Erythroblast (primary cell): ENCODE results near the gene DAZAP1.

ENCODE experiments used
- GATA1 ChIP-seq: IDR thresholded peaks from 2 replicates; pipeline ENCODE4 v1.6.1; 2011; ENCODE audit warnings: low read depth, mild to moderate bottlenecking, control low read depth, low read length, moderate library complexity
- POLR2A ChIP-seq: IDR thresholded peaks from 2 replicates; pipeline ENCODE4 v1.6.1; 2011; ENCODE audit warnings: mild to moderate bottlenecking, low read length

DNA sequence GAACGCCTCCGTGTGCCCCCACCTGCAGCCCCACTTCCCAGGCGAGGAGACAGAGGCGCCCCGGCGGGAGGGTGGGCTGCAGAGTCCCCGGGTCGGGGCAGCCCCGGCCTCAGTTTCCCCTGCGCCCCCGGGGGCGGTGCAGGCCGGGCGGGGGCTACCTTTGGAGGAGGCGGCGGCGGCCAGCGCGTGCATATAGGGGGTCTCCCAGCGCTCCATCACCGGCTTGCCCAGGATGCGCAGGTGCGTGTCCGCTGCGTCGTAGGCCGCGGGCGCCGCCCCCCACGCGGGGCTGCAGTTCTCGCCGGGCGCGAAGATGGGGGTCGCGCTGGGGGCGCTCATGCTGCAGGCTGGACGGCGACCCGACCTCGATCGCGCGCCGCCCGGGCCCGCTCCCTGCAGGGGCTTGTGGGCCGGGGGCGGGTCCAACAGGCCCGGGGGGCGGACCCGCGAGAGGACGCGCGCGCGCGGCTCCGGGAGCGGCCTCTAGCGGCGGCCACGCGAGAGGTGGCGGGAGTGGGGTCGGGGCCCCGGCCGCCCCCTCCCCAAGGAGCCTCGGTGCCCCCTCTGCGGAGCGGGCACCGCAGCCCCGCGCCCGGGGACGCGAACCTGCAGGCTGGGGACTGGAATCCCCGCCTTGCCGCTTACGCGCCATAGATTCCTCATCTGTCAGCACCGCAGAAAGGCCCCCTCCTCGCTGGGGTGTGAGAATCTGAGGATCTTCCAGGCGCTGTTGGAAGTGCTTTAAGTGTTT, 6.1 kb upstream of the DAZAP1 start, which contains the start of gene GAMT:
- no peak for TF ChIP-seq POLR2A
- TF ChIP-seq GATA1, result no peak
